B cell (primary cell): Measurements from ENCODE around the gene CHST9. TPM values are rescaled to one million over a fixed set of nuclear protein-coding genes. Genes with fewer than 3 reads are reported as not detected.

Experiments used
- ATAC-seq: fragments of 200-7000 bp; cut with Tn5 transposase; one replicate; pipeline ENCODE4 v1.10.0; 2021; ENCODE audit warnings: low read depth, mild to moderate bottlenecking, moderate number of reproducible peaks, moderate library complexity
- CTCF ChIA-PET: fragments of 350-600 bp; sonication (Branson Sonifier 250); formaldehyde crosslinking; loops from one replicate; lab custom pipeline; 2021; ENCODE audit warnings: antibody characterized with exemption, inconsistent platforms; lab: Charles Lee
- POLR2A ChIA-PET: fragments of 350-600 bp; sonication (Branson Sonifier 250); formaldehyde crosslinking; loops from one replicate; lab custom pipeline; 2021; ENCODE audit warnings: antibody characterized with exemption; lab: Charles Lee
- DNase-seq: peaks from one replicate; pipeline ENCODE4 v3.0.0; 2013
- H2AFZ ChIP-seq: 2 replicates; pipeline ENCODE4 v1.6.1; 2012; ENCODE audit warnings: mild to moderate bottlenecking, low read depth, low read length; ENCODE audit not compliant: insufficient read depth, poor library complexity, severe bottlenecking
- H3K27ac ChIP-seq, 2 donors: 1 replicate in 1 of 2; 2 replicates in 1 of 2; pipeline ENCODE4 v1.5.1; 2012 to 2013; ENCODE audit warnings: low read length in 2 of 2, mild to moderate bottlenecking in 2 of 2, moderate library complexity in 1 of 2
- H3K27me3 ChIP-seq, 4 experiments: fragments of 200-600 bp in 1 of 4; sonication (generic) in 1 of 4; replicated peaks in 1 of 4; 1 replicate in 2 of 4; 2 replicates in 2 of 4; pipeline versions ENCODE4 v1.6.1 to v1.7.0; 2013 to 2016; ENCODE audit warnings: low read length in 3 of 4, mild to moderate bottlenecking in 2 of 4, mixed read lengths in 1 of 4, moderate library complexity in 1 of 4; ENCODE audit not compliant: insufficient read depth in 4 of 4, control insufficient read depth in 3 of 4; ENCODE audit errors: control extremely low read depth in 1 of 4
- H3K36me3 ChIP-seq, 2 experiments: replicated peaks in 1 of 2; 1 replicate in 1 of 2; 2 replicates in 1 of 2; pipeline versions ENCODE4 v1.6.1 to v1.7.1; 2013; ENCODE audit warnings: low read length in 1 of 2; ENCODE audit not compliant: insufficient read depth in 2 of 2, control insufficient read depth in 1 of 2; ENCODE audit errors: control extremely low read depth in 1 of 2, extremely low read depth in 1 of 2
- H3K4me1 ChIP-seq, 2 donors: fragments of 200-600 bp in 1 of 2; sonication (generic) in 1 of 2; 1 replicate in 1 of 2; 2 replicates in 1 of 2; pipeline versions ENCODE4 v1.5.1 to v1.6.1; 2013 to 2017; ENCODE audit warnings: low read length in 2 of 2; ENCODE audit not compliant: control insufficient read depth in 2 of 2, insufficient read depth in 2 of 2
- H3K4me2 ChIP-seq: replicated peaks from 2 replicates; pipeline ENCODE3; 2012; ENCODE audit warnings: mild to moderate bottlenecking, low read depth, low read length; ENCODE audit not compliant: poor library complexity, severe bottlenecking
- H3K4me3 ChIP-seq, 5 experiments: fragments of 200-600 bp in 1 of 5; sonication (generic) in 1 of 5; 1 replicate in 3 of 5; 2 replicates in 2 of 5; pipeline versions ENCODE4 v1.5.1 to v1.7.0; 2011 to 2016; ENCODE audit warnings: low read length in 4 of 5, mild to moderate bottlenecking in 4 of 5, low read depth in 2 of 5, control low read depth in 1 of 5, moderate library complexity in 1 of 5; ENCODE audit not compliant: insufficient read depth in 1 of 5; ENCODE audit errors: control extremely low read depth in 1 of 5, extremely low read depth in 1 of 5
- H3K79me2 ChIP-seq: fragments of 200-600 bp; sonication (generic); one replicate; pipeline ENCODE4 v1.6.0; 2016; ENCODE audit warnings: low read length; ENCODE audit not compliant: control insufficient read depth, insufficient read depth
- H3K9ac ChIP-seq: fragments of 200-600 bp; sonication (generic); 2 replicates; pipeline ENCODE4 v1.6.1; 2017; ENCODE audit warnings: mild to moderate bottlenecking, low read length, moderate library complexity
- H3K9me3 ChIP-seq, 3 donors: one replicate each; pipeline versions ENCODE4 v1.6.1 to v1.7.1; 2013; ENCODE audit warnings: low read length in 2 of 3; ENCODE audit not compliant: control insufficient read depth in 2 of 3, insufficient read depth in 1 of 3; ENCODE audit errors: control extremely low read depth in 1 of 3
- H4K20me1 ChIP-seq: 2 replicates; pipeline ENCODE4 v1.6.0; 2012; ENCODE audit warnings: mild to moderate bottlenecking, low read length; ENCODE audit not compliant: insufficient read depth, control insufficient read depth, poor library complexity, severe bottlenecking
- H3K27ac Mint-ChIP-seq: one replicate; pipeline ENCODE4 v1.8.0; 2021; ENCODE audit warnings: mixed read lengths
- H3K27me3 Mint-ChIP-seq: one replicate; pipeline ENCODE4 v1.8.0; 2021; ENCODE audit warnings: mixed read lengths
- H3K4me1 Mint-ChIP-seq: one replicate; pipeline ENCODE4 v1.8.0; 2021; ENCODE audit warnings: mixed read lengths
- H3K4me3 Mint-ChIP-seq: one replicate; pipeline ENCODE4 v1.8.0; 2021; ENCODE audit warnings: mixed read lengths
- H3K9me3 Mint-ChIP-seq: one replicate; pipeline ENCODE4 v1.8.0; 2022; ENCODE audit warnings: mixed read lengths; ENCODE audit not compliant: insufficient read depth
- CTCF ChIP-seq: fragments of 200-600 bp; IDR thresholded peaks from one replicate; pipeline ENCODE4 v1.8.0; 2022; ENCODE audit warnings: antibody characterized with exemption, mild to moderate bottlenecking
- EZH2 ChIP-seq: IDR thresholded peaks from 2 replicates; pipeline ENCODE4 v1.6.1; 2012; ENCODE audit warnings: borderline replicate concordance, low read depth, mild to moderate bottlenecking, moderate library complexity, low read length; ENCODE audit not compliant: insufficient read depth, poor library complexity, severe bottlenecking
- WGBS: methylation state at CpG from one replicate; pipeline ENCODE4 v1.1.5; 2013; ENCODE audit warnings: missing lambda C conversion rate; ENCODE audit not compliant: insufficient coverage; 5-methylcytosine and 5-hydroxymethylcytosine counted together
- intact Hi-C: fragments of 100-400 bp; cut with micrococcal nuclease; formaldehyde crosslinking; loops from one replicate; pipeline ENCODE4 v1.10.0; 2022
- polyA plus RNA-seq: library from polyadenylated mRNA; depleted of rRNA; stranded (reverse); fragments of >200 nt; gene quantifications from 2 replicates; pipeline ENCODE4 v1.2.3, GENCODE V29; 2012
- total RNA-seq, 2 donors: library from RNA; stranded (reverse); fragments of 120-200 nt in 1 of 2; gene quantifications; 1 replicate in 1 of 2; 2 replicates in 1 of 2; pipeline versions ENCODE4 v1.2.3 to v1.2.4, GENCODE V29; 2013 to 2022

Gene CHST9
- total and polyA plus RNA-seq, 2 donors (not counting 1 experiment from before 2014, with no cell fraction given): not detected

GRCh38 chr18:26901020-26901419 is 284.1 kb downstream of the CHST9 start:
- H3K4me1 ChIP-seq: no peaks in the 10 kb centered on the region
- Mint-ChIP-seq H3K4me3 (no peak overlapping the region), H3K27me3 (no peaks in the 10 kb centered on the region), H3K4me1 (no peaks in the 10 kb centered on the region), H3K27ac (no peak overlapping the region), H3K9me3 (peaks cover 2% of the 10 kb centered on the region)
- H2AFZ ChIP-seq: no peak overlapping the region
- H3K9me3 ChIP-seq: peaks cover 0 to 7% (median 0%) of the 10 kb centered on the region in 3 donors
- no peak overlapping the region for H3K27ac ChIP-seq
- DNase-seq (no peak), ATAC-seq (no peak)
- H3K4me2 ChIP-seq: no peak overlapping the region
- CTCF ChIA-PET: no interaction called here
- H3K9ac ChIP-seq: no peak overlapping the region
- H3K4me3 ChIP-seq: no peak overlapping the region
- no peaks in the 10 kb centered on the region for H3K27me3 ChIP-seq
- POLR2A ChIA-PET: no interaction called here
- no peak for TF ChIP-seq EZH2
- intact Hi-C loops: no loop called here
- no peaks in the 10 kb centered on the region for H4K20me1 ChIP-seq
- no peaks in the 10 kb centered on the region for H3K79me2 ChIP-seq
- no peaks in the 10 kb centered on the region for H3K36me3 ChIP-seq

GRCh38 chr18:26894426-26894825 is 290.7 kb downstream of the CHST9 start:
- TF ChIP-seq EZH2 (no peak), CTCF (no peak)
- Histone ChIP-seq H3K27me3 (no peaks in the 10 kb centered on the region), H3K9me3 (no peaks in the 10 kb centered on the region), H3K4me2 (no peak overlapping the region), H3K9ac (no peak overlapping the region), H3K79me2 (no peaks in the 10 kb centered on the region), H3K4me3 (no peak overlapping the region), H3K36me3 (no peaks in the 10 kb centered on the region), H2AFZ (no peak overlapping the region), H4K20me1 (no peaks in the 10 kb centered on the region), H3K4me1 (no peaks in the 10 kb centered on the region), H3K27ac (no peak overlapping the region)
- no peak overlapping the region for H3K27ac Mint-ChIP-seq
- H3K9me3 Mint-ChIP-seq: no peaks in the 10 kb centered on the region
- H3K4me1 Mint-ChIP-seq: no peaks in the 10 kb centered on the region
- H3K4me3 Mint-ChIP-seq: no peak overlapping the region
- no CpG with 5 or more reads among the region's 1 CpG for WGBS
- intact Hi-C loops: no loop called here
- ATAC-seq: no peak
- no peaks in the 10 kb centered on the region for H3K27me3 Mint-ChIP-seq
- no peak for DNase-seq
- POLR2A ChIA-PET: no interaction called here
- CTCF ChIA-PET: no interaction called here
